ENCODE measurements around the gene RAD51B.

DNA sequence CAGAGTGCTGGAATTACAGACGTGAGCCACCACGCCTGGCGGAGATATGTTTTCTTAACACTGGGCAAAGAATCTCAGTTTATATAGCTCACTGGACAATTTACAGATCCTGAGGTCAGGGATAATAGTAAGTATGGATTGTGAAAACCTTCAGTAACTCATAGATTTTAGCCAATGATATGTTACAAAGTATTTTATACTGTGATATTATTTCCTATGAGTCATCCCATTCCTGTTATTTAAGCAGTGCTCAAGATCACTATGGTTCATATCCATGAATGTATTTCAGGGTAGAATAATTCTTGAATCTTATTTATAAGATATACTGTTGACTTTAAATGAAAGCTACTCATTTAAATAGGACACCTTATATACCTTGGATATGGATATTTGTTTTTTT lies 107.2 kb downstream of the RAD51B start:
- TF ChIP-seq, protein P1, sequence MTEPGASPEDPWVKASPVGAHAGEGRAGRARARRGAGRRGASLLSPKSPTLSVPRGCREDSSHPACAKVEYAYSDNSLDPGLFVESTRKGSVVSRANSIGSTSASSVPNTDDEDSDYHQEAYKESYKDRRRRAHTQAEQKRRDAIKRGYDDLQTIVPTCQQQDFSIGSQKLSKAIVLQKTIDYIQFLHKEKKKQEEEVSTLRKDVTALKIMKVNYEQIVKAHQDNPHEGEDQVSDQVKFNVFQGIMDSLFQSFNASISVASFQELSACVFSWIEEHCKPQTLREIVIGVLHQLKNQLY (CRISPR knock-in tag; IDR thresholded peaks at IDR 0.05) = no peak
- TF ChIP-seq PRRX2 (CRISPR knock-in tag; IDR thresholded peaks at IDR 0.05) (no peak), CREB1 (CRISPR knock-in tag; IDR thresholded peaks at IDR 0.05) (no peak)
